Psoas muscle (tissue), 8 donors: ENCODE results near the gene RTN4RL2. TPM values are rescaled to one million over a fixed set of nuclear protein-coding genes. Genes with fewer than 3 reads are reported as not detected.

ENCODE experiments used
- ATAC-seq, 4 donors: fragments of 200-7000 bp; cut with Tn5 transposase; one replicate each; pipeline ENCODE4 v1.9.1; 2020; ENCODE audit warnings: moderate library complexity in 3 of 4, mild to moderate bottlenecking in 2 of 4
- DNase-seq, 2 donors: peaks; one replicate each; pipeline ENCODE4 v3.0.0-alpha.2; 2020
- H3K27ac ChIP-seq: fragments of 200-600 bp; one replicate; pipeline ENCODE4 v1.8.0; 2022
- H3K27me3 ChIP-seq, 3 donors: fragments of 200-600 bp in 1 of 3; one replicate each; pipeline versions ENCODE4 v1.6.1 to v1.8.0; 2013 to 2022; ENCODE audit warnings: low read length in 2 of 3, mild to moderate bottlenecking in 2 of 3, moderate library complexity in 1 of 3; ENCODE audit not compliant: insufficient read depth in 3 of 3
- H3K36me3 ChIP-seq, 2 donors: fragments of 200-600 bp in 1 of 2; one replicate each; pipeline versions ENCODE4 v1.6.1 to v1.8.0; 2013 to 2022; ENCODE audit warnings: low read depth in 1 of 2, mild to moderate bottlenecking in 1 of 2, moderate library complexity in 1 of 2; ENCODE audit not compliant: insufficient read depth in 1 of 2
- H3K4me1 ChIP-seq: fragments of 200-600 bp; one replicate; pipeline ENCODE4 v1.8.0; 2022
- H3K4me3 ChIP-seq: fragments of 200-600 bp; one replicate; pipeline ENCODE4 v1.8.0; 2022; ENCODE audit warnings: mild to moderate bottlenecking
- H3K9me3 ChIP-seq: fragments of 200-600 bp; one replicate; pipeline ENCODE4 v1.8.0; 2022
- WGBS, 3 donors: extraction: QIAGEN DNeasy Blood & Tissue Kit; methylation state at CpG; one replicate each; pipeline versions ENCODE4 v1.1.6 to v1.1.7; 2013; 5-methylcytosine and 5-hydroxymethylcytosine counted together
- intact Hi-C, 2 donors: fragments of 100-400 bp; cut with DNase I; formaldehyde crosslinking; loops; one replicate each; pipeline versions ENCODE4 v1.11.0 to v1.14.2; 2022
- polyA plus RNA-seq, 3 donors: library from polyadenylated mRNA; stranded (reverse); fragments of 200-250 nt; gene quantifications; one replicate each; pipeline ENCODE4 v1.2.3, GENCODE V29; 2013
- total RNA-seq, 4 donors: library from RNA; stranded (reverse); fragmentation: NEBNext Ultra II Directional in 2 of 4; extraction: Animal tissue kit (Norgen Biotek cat#: 25700) in 2 of 4; gene quantifications; one replicate each; pipeline versions ENCODE4 v1.2.1 to v1.2.4, GENCODE V29; 2021 to 2023
- TF ChIP-seq, protein P1 (sequence below): fragments of 200-600 bp; IDR thresholded peaks from one replicate; pipeline ENCODE4 v1.8.0; 2022; ENCODE audit warnings: antibody characterized with exemption
- donor health status: healthy with polysubstance abuse.
- donor health status: DM: no; HTN: no; CAD: no; lungs with moderate emphysema.
- donor health status: Bipolar disorder and iron deficiency.
- donor health status: healthy.
- donor health status: DM: yes; HTN: yes; CAD: no.
- donor health status: DM: no; HTN: no; CAD: no.
- donor health status: DM: no; HTN: no; CAD: no.
- donor health status: DM: yes; HTN: yes; CAD: no.

The RTN4RL2 gene
- total and polyA plus RNA-seq, 7 donors, result 0.44 to 1.1 (median 0.77) TPM

DNA sequence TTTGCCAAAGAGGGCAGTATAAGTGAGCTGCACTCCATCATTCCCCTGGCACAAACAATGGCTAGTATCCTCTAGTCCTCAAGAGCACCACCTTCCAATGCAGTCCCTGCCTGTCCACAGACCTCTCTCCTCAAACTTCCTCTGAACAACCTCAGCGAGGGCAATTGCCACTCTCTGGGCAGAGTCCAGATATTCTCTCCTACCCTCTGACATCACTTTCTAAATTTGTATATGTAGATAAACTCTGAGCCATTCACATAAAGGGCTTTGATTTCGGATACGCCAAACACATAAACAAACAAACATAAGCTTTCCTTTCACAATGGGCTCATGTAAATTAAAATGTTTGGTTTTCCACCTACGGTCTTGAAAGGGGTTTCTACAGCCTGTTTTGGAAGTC lies 30.4 kb upstream of the RTN4RL2 start:
- H3K4me3 ChIP-seq, result no peak overlapping the region
- DNase-seq, result no peak
- intact Hi-C loops, result loop anchor here in 1 of 2 donors (5.0 kb wide), 1 partner anchor 83 kb away; no protein-coding TSS in a partner anchor
- H3K27me3 ChIP-seq, result peaks cover 0 to 22% (median 0%) of the 10 kb centered on the region in 3 donors
- TF ChIP-seq, protein P1, sequence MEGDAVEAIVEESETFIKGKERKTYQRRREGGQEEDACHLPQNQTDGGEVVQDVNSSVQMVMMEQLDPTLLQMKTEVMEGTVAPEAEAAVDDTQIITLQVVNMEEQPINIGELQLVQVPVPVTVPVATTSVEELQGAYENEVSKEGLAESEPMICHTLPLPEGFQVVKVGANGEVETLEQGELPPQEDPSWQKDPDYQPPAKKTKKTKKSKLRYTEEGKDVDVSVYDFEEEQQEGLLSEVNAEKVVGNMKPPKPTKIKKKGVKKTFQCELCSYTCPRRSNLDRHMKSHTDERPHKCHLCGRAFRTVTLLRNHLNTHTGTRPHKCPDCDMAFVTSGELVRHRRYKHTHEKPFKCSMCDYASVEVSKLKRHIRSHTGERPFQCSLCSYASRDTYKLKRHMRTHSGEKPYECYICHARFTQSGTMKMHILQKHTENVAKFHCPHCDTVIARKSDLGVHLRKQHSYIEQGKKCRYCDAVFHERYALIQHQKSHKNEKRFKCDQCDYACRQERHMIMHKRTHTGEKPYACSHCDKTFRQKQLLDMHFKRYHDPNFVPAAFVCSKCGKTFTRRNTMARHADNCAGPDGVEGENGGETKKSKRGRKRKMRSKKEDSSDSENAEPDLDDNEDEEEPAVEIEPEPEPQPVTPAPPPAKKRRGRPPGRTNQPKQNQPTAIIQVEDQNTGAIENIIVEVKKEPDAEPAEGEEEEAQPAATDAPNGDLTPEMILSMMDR, result no peak
- H3K36me3 ChIP-seq, result no peaks in the 10 kb centered on the region
- H3K9me3 ChIP-seq, result no peaks in the 10 kb centered on the region
- ATAC-seq, result no peak
- no peak overlapping the region for H3K27ac ChIP-seq
- H3K4me1 ChIP-seq, result peaks cover 28% of the 10 kb centered on the region
- WGBS, 3 donors, result 58 to 73% (median 60%) methylated on average over 4 of the region's 4 CpGs

DNA sequence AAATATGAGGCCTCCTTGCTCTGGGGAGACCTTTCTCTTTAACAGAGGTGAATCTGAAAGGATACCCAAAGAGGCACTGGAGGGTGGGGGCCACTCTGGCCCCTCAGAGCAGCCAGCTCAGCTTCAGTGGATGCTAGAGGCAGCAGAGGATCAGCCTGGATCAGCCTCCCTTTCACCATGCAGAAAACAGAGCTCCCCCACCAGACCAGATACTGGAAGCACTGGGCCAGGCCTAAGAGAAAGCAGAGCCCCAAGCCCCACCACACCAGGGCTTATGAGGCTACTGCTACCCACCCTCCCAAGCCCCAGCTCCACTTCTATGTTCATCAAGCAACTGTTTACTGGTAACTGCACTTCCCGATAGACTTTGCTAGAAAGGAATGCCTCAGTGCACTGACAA lies 29.4 kb upstream of the RTN4RL2 start:
- Histone ChIP-seq H3K27me3 (peaks cover 0 to 12% (median 0%) of the 10 kb centered on the region in 3 donors), H3K36me3 (no peaks in the 10 kb centered on the region), H3K9me3 (no peaks in the 10 kb centered on the region), H3K4me1 (peaks cover 20% of the 10 kb centered on the region), H3K4me3 (no peak overlapping the region), H3K27ac (no peak overlapping the region)
- intact Hi-C loops, result no loop called here
- DNase-seq (no peak), ATAC-seq (no peak)
- TF ChIP-seq, protein P1, result no peak
- 83 to 93% (median 93%) methylated on average over 1 of the region's 1 CpG for WGBS, 3 donors

DNA sequence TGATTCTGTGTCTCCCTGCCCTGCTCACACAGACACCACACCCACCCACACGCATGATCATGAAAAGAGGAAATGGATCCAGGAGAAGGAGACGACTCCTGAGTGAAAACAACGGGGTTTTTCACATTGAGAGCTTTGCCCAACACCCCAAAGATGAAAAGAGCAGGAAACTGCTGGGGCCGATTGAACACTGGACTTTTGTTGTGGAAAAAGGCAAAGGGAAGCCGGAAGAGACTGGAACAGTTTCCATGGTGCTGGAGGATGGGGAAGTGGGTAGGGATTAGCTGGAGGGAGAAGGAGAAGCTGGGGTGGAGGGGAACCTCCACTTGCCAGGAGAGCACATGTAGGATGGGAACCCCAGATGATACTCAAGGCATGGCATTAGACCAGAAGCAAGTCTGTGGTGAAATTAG lies 28.2 kb upstream of the RTN4RL2 start:
- peaks cover 8% of the 10 kb centered on the region for H3K4me1 ChIP-seq
- H3K9me3 ChIP-seq, result no peaks in the 10 kb centered on the region
- WGBS, 3 donors, result 65 to 78% (median 75%) methylated on average over 5 of the region's 5 CpGs
- ATAC-seq, result no peak
- DNase-seq, result no peak
- H3K27me3 ChIP-seq, result peaks cover 0 to 4% (median 0%) of the 10 kb centered on the region in 3 donors
- H3K27ac ChIP-seq, result no peak overlapping the region
- intact Hi-C loops, result no loop called here
- no peaks in the 10 kb centered on the region for H3K36me3 ChIP-seq
- no peak overlapping the region for H3K4me3 ChIP-seq
- TF ChIP-seq, protein P1, result no peak

DNA sequence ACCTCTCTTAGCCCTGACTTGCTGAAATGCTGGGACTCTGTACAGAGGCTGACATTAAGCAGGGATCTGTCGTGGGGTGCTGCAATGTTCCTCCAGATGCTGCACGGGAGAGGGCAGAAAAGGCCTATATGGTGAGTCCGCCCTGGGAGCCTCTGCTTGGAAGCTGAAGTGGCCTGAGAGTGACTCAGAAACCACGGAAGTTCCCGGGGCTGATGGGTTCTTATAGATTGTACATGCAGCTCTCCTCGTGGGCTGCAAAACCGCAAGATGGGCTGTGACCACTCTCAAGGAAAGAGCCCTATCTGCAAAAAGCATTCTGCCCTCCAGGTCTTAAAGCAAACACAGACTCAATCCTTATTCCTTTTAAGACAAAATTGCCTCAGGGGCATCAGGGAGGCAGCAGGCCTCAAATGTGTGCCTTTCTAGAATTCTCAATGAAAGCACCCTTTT lies 27.6 kb upstream of the RTN4RL2 start:
- DNase-seq (no peak), ATAC-seq (no peak)
- intact Hi-C loops, result no loop called here
- TF ChIP-seq, protein P1, result no peak
- WGBS, 3 donors, result 76 to 87% (median 81%) methylated on average over 7 of the region's 7 CpGs
- Histone ChIP-seq H3K27ac (no peak overlapping the region), H3K4me1 (peaks cover 3% of the 10 kb centered on the region), H3K4me3 (no peak overlapping the region), H3K36me3 (no peaks in the 10 kb centered on the region), H3K9me3 (no peaks in the 10 kb centered on the region), H3K27me3 (peaks cover 0 to 3% (median 0%) of the 10 kb centered on the region in 3 donors)
